HG03378 (cell line): ENCODE results near the gene ANKRD12.

ENCODE experiments used
- ATAC-seq: cut with Tn5 transposase; IDR thresholded peaks from one replicate; pipeline ENCODE4 v1.9.1; 2021; ENCODE audit warnings: mild to moderate bottlenecking, moderate library complexity; ENCODE audit not compliant: unreplicated experiment

Gene ANKRD12

DNA sequence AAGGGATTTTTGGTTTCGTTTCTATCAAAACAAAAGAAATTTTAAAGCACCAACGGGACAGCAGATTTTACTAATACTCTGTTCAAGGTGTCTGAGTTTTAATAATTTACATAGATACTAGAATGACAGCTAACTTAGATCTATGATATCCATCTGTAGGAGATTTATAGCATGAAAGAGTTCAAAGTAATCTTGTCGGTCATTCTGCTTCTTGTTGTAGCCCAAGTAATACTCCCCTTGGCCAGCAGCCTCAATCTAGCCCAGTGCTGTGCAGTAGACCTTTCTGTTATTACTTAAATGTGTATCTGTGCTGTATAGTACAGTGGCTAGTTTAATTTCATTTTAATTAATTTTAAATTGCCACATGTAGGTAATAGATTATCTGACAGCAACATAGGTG, 44.7 kb downstream of the ANKRD12 start:
- no peak for ATAC-seq

DNA sequence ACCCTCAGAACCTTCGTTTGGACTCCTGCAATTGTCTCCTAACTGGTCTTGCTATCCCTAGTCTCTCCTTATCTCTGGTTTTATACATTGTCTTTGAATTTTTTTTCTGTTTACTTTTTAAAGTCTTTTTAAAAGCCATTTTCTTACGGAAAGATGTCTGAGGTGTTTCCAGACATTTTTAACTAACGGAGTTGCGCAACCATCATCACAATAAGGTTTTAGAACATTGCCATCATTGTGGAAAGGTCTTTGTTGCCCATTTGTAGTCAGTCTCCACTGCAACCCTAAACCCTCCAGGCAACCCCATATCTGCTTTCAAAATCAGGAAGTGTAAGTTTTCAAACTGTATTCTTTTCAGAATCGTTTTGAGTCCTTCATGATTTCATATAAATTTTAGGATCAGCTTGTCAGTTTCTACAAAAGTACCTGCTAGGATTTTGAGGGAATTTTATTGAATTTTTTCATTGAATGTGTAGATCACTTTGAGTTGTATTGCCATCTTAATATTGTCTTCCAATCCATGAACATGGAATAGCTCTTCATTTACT, 46.3 kb downstream of the ANKRD12 start:
- ATAC-seq = no peak

DNA sequence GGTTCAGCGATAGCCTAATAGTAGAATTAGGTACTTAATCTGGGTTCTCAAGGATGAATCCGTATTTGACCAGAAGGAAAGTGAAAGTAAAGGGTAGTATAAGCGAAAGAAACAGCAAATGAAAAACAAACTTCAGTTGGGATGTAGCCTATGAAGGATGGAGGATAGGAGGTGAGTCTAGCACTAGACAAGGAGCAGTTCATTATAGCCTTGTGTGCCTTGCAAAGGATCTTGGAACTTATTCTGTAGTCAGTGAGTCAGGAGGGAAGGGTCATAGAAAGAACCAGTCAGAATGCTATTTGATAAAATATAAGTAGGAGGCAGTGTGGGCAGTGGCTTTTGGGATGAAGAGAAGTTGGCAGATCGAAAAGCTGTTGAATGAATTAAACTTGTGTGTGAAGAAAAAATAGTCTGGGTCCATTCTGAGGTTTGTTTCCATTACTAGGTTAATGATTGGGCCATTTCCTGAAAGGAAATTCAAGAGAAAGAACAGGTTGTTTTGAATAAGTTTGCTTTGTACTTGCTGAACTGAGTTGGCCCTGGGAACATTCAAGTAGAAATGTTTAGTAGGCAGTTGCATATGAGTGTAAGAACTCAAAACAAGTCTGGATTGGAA, 48.5 kb downstream of the ANKRD12 start:
- ATAC-seq = no peak

DNA sequence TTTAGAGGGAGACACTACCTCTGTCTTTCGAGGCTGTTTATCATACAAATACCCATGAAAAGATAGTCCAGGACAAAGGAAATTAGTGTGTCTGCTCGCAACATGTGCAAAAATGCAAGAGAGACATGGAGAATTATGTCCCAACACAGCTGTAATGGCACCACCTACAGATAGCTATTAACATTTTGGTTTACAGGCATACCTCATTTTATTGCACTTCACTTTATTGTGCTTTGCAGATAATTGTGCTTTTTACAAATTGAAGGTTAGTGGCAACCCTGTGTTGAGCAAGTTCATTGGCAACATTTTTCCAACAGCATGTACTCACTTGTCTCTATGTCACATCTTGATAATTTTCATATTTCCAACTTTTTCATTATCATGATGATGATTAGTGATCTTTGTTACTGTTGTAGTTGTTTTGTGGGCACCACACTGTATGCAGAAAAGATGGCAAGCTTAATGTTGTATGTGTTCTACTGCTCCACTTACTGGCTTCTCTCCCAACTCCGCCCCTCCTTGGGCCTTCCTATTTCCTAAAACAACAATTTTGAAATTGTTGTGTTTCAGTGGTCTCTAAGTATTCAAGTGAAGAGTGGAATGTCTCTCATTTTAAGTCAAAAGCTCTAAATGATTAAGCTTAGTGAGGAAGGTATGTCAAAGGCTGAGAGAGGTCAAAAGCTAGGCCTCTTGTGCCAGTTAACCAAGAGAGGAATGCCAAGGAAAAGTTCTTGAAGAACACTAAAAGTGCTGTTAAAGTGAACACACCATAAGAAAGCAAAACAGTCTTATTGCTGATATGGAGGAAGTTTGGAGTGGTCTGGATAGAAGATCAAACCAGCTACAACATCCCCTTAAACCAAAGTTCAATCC, 52.0 kb downstream of the ANKRD12 start:
- ATAC-seq = no peak

DNA sequence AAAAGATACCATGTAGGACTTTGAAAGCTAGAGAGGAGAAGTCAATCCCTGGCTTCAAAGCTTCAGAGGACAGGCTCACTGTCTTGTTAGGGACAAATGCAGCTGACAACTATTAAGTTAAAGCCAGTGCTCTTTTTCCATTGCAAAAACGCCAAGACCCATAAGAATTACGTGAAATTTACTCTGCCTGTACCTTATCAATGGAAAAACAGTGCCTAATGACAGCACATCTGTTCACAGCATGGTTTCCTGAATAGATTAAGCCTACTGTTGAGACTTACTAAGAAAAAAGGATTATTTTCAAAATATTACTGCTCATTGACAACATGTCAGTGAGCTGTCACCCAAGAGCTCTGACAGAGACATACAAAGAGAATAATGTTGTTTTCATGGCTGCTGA, 52.9 kb downstream of the ANKRD12 start:
- no peak for ATAC-seq

DNA sequence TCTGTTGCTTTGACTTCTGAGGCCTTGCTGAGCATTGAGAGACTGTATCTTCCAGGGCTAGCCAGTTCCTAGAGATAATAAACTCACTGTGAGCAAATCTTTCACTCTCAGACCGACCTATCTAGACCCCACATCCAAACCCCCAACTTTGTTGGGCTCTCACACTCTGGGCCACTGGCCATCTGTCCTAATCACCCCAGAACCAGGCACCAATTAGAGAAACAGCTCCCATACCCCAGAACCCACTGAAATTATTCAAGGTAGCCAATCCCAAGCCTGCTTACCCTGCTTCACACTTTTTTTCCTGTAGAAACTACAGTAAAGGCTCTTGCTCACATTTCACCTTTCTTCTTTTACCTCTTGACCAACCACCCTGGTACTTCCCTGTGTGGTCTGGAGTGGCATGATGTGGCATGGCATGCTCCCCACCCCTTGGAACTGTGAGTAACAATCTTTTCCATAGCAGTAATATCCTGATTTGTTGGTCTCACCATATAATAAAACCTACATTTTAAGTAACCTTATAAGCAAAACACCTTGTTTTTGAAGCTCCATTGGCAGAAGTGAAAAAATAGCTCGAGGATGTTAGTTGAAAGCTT, 55.2 kb downstream of the ANKRD12 start:
- no peak for ATAC-seq

DNA sequence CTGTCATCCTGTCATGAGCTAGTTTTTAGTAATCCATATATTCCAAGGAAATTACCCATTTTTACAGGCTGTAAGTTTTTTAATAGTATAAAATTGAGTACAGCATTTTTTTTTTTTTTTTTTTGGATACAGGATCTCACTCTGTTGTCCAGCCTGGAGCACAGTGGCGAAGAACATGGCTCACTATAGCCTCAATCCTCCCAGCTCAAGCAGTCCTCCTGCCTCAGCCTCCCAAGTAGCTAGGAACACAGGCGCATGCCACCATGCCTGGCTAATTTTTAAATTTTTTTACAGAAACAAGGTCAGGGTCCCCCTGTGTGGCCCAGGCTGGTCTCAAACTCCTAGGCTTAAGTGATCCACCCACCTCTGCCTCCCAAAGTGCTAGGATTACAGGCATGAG, 56.5 kb downstream of the ANKRD12 start:
- ATAC-seq = no peak

DNA sequence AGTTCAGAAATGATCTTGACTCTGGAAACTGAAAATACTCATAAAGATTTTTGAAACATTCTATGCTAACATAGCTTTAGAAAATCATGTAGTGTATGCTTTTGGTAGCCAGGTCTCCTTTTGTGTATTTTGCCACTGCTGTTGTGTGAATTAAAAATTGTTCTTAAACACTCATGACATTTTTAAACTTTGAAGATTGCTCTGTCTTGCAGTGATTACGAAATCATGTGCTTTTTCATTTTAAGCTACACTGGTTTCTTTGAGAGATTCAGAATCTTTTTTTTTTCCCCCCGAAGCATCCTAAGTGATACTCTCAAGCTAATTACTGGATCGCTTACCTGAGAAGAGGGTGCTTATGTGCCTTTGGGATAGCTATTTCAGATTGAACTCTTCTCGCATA, 60.0 kb downstream of the ANKRD12 start:
- ATAC-seq = no peak

DNA sequence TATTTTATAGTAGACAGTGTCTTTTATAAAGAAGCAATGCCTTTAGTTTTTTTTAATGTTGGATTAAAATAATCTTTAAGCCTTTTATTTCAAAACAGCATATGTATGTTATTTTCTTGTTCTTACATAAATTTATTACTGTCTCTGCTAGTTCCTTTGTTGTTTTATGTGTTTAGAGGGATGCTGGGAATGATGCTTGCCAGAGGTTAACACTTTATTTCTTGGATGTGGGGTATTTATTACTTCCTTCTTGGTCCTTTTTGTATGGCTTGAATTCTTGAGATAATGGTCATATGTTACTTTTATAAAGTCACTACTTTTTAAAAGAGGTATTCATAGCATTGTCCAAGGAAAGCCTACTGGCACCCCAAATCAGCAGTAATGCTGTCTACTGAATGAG, 63.1 kb downstream of the ANKRD12 start:
- ATAC-seq = no peak

DNA sequence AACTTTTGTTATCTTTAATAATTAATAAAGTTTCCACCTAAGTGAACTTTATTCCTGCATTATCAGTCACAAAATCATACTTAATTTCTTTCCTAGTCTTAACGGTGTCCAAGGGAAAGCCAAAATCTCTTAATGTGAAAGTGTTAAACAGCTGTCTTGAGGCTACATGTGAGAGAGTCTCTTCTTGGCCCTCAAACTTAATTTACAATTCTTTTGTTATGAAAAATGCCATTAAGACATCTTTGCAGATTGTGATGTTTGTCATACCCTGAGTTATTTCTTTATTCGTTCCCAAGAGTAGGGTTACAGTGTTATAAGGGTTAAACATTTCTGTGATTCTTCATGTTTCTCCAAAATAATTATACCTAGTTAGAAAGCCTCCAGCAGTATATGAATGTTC, 64.6 kb downstream of the ANKRD12 start:
- ATAC-seq = no peak

DNA sequence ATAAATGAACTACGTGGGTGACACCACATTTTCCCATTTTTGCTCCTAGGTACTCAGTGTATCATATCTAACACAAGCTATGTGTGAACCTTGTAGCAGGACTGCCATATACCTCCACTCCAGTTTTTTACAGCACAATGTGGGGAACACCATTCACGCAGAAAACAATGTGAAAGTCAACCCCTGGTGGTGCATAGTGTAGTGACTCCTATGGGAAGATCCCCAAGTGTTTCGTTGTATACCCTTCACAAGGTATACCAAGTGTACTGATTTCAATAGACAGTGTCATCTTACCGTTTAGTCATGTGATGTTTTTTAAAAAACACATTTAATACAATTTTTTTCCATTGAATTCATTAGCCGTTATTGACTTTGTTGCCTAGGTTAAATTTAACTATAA, 68.1 kb downstream of the ANKRD12 start:
- ATAC-seq = no peak

DNA sequence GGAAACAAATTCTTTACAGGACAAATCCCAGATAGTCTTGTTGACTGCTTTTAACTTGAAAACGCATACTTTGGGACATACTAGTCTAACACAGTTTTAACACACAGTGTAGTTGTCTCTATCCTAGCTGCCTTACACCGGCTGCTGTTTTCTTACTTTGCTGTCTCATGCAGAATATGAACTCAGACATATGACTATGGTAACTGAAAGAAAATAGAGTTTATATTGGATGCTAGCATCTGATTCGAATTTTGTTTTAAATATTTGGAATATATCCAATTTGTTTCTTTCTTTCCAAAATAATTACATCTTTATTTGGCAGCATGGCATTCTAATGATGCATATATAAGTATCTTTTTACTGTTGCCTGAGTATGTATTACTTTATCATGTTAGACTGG, 69.8 kb downstream of the ANKRD12 start:
- no peak for ATAC-seq

DNA sequence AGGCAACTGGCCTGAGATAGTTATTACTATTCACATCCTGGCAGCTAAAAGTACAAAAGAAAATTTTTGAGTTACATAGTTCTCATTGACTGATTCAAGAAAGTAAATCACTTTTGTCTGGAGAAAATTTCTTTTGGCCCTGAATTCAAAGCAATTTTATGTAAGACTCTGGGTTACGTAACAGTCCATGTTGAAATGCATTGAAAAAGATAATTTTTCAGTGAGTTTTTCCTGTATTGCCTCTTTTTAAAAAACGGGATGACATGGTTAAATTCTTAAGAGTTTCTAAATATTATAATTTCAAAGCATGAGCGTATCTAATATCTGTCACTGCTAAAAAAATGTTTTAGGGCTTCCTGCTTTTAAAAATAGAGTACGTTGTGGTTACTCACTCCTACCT, 72.7 kb downstream of the ANKRD12 start:
- ATAC-seq = no peak

DNA sequence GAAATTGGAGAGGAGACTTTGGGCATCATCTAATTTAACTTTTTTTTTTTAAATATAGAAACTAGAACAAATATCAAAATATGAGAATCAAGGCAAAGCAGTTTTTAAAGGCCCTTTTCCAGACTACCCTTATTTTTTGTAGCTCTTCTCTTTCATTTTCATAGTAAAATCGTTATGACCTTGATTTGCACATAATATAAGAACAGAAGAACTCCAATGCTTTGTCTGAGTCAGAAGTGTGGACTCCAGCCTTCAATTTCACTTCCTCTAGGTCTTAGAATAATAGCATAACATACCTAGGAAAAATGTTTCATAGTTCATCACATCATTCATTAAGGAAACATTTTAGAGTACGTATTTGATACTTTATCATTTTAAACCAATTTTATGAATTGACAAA, 74.4 kb downstream of the ANKRD12 start:
- ATAC-seq = peak; percentile 49

DNA sequence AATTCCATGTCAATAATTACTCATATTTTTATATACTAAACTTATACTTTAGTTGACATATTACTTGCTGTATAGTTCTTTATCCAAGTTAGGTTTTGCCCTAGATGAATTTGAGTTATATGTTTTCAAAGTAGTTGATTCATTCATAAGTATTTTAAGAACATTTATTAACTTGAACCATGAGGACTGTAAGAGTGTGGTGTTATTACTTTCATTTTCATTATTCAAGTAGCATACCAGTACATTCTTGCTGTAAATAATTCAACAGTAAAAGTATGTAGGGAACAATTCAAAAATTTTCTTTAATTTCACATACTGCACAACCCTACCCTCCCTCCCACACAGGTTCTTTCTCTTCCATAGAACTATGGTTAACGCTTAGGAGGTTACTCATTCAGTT, 75.4 kb downstream of the ANKRD12 start:
- no peak for ATAC-seq

DNA sequence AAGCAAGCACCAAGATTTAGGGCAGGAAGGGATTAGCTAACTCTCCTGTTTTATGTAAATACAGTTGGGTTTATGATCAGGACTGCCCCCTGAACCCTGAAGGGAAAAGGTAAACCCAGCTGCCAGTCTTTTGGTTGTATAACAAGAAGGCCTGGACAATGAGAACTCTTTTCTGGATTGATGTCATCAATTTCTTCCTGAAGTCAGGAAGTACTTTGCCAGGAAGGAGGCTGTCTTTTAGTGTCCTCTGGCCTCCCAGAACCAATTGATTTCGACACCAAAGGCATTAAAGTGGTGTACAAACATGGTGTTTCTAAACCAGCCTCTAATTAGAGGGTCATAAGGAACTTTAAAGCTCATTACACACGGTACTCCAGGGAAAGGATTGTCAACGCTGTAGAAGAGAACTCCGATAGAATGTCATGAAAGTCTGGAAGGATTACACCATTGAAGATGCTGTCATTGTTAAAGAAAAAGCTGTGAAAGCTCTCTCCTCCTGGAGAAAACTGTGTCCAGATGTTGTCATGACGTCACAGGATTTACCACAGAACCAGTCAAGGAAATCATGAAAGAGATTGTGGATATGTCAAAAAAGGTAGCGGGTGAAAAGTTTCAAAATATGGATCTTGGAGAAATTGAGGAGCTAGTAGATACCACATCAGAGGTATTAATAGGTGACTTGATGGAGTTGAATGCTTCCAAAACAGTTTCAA, 78.8 kb downstream of the ANKRD12 start:
- no peak for ATAC-seq

DNA sequence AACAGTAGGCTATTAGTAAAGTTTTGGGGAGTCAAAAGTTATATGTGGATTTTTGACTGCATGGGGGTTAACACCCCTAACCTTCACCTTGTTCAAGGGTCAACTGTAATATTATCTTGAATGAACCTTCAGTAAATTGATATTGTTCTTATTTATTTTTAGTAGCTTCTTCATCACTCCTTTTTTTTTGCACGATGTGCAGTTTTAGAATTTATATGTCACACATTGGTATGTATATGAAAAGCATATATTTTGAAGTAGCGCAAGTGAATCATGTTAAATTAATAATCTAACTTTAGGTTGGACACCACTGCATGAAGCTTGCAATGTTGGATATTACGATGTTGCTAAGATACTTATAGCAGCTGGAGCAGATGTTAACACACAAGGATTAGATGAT, 79.9 kb downstream of the ANKRD12 start:
- no peak for ATAC-seq

DNA sequence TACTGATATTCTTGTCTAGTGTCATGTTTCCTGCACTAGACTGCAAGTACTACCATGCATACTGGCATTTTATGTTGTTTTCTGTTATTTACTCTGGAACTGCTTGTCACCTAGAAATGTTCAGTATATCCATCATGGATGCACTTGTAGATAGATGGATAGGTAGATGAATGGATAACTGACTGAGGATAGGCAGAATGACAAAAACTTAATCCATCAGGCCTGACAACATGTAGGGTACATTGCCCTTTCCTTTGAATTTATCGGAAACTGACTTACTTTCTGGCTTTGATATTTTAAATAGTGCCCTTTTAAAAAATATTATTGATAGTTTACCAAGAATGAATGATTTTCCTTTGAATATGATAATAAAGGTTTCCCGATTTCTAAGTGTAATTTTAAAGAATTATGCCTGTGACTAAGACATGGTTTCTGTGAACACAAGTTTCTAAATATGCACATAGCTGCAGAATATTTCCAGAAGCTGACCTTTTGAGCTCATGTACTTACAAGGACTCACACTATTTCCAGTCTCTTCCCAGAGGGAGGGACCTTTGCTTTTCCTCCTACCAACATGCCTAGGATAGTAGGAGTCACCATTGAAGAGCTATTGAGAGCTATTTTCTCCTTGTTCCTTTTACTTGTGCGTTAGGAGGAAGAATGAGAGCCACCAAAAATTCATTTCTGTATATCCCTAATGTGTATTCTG, 81.3 kb downstream of the ANKRD12 start:
- no peak for ATAC-seq

DNA sequence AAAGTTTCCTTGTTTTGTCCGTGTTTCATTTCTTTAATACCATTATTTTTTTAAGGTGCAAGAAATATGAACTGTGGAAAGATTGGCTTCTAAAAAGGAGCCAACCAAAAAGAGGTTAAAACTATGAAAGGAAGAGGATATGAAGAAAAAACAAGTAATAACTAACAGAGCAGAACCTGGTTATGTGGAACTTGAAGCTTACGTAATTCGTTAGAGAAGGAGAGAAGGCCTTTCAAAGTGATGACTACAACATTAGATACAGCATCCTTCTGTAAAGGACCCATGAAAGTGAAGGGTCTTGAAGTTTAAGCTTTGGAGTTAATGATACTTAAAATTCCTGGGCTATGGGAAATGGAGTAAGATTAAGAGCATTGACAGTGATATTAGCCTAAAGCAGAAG, 84.5 kb downstream of the ANKRD12 start:
- ATAC-seq = no peak

DNA sequence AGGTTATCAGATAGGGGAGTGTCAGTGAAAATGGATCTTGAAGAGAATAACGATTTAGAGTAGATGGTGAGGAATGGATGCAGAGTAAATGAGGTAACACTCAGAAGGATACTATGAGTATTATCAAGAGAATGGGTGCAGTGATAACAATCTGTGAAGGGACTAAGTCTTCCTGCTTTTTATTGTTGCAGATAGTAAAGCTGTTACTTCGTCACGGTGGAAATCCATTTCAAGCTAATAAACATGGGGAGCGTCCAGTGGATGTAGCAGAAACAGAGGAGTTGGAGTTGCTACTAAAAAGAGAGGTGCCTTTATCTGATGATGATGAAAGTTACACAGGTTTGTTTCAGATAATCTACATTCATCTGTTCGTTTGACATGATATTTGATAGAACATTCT, 85.1 kb downstream of the ANKRD12 start:
- ATAC-seq = no peak

DNA sequence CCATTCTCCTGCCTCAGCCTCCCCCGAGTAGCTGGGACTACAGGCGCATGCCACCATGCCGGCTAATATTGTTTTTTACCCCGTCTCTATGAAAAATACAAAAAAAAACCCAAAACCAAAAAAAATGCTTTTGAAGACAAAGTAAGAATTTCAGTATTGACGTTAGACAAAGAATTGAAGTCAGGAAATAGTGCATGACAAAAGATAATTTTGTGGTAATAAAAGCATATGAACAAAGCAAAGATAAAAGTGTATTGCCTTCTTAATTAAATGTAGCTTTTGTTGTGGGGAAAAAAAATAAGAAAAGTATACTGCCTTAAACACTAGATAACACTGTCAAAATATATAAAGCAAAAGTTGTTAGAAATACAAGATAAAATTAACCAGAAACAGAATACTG, 86.8 kb downstream of the ANKRD12 start:
- ATAC-seq = no peak
